Central memory CD8-positive, alpha-beta T cell (primary cell): ENCODE data around the gene PIGS.

ENCODE experiments used
- ATAC-seq: fragments of 150-1000 bp; cut with Tn5 transposase; replicated peaks from 2 replicates; pipeline ENCODE4 v1.10.0; 2022; ENCODE audit warnings: mild to moderate bottlenecking, moderate FRiP score, moderate number of reproducible peaks; ENCODE audit not compliant: poor library complexity, severe bottlenecking; ENCODE audit errors: extremely low read depth
- DNase-seq, 2 donors: peaks; one replicate each; pipeline ENCODE4 v3.0.0; 2021; ENCODE audit warnings: low spot score in 2 of 2
- H3K27ac Mint-ChIP-seq: one replicate; pipeline ENCODE4 v1.8.0; 2022; ENCODE audit warnings: low read depth, mild to moderate bottlenecking, moderate library complexity, mixed read lengths
- H3K27me3 Mint-ChIP-seq: one replicate; pipeline ENCODE4 v1.8.0; 2022; ENCODE audit warnings: mixed read lengths
- H3K36me3 Mint-ChIP-seq: one replicate; pipeline ENCODE4 v1.8.0; 2022; ENCODE audit warnings: mild to moderate bottlenecking, moderate library complexity, mixed read lengths; ENCODE audit not compliant: insufficient read depth
- H3K4me1 Mint-ChIP-seq: one replicate; pipeline ENCODE4 v1.8.0; 2022; ENCODE audit warnings: mixed read lengths
- H3K4me3 Mint-ChIP-seq: one replicate; pipeline ENCODE4 v1.8.0; 2022; ENCODE audit warnings: mild to moderate bottlenecking, moderate library complexity, mixed read lengths
- H3K9me3 Mint-ChIP-seq: one replicate; pipeline ENCODE4 v1.8.0; 2022; ENCODE audit warnings: mixed read lengths

PIGS gene

GRCh38 chr17:28518578-28518977 is 52.7 kb downstream of the PIGS start:
- no peaks in the 10 kb centered on the region for H3K36me3 Mint-ChIP-seq
- H3K27me3 Mint-ChIP-seq, result peaks cover 6% of the 10 kb centered on the region
- no peaks in the 10 kb centered on the region for H3K9me3 Mint-ChIP-seq
- DNase-seq, result no peak
- no peaks in the 10 kb centered on the region for H3K4me1 Mint-ChIP-seq
- no peak overlapping the region for H3K27ac Mint-ChIP-seq
- no peak for ATAC-seq
- H3K4me3 Mint-ChIP-seq, result no peak overlapping the region

- no peak overlapping the region for H3K4me3 Mint-ChIP-seq
- DNase-seq, result no peak
- H3K27me3 Mint-ChIP-seq, result peaks cover 10% of the 10 kb centered on the region
- H3K27ac Mint-ChIP-seq, result no peak overlapping the region
- no peaks in the 10 kb centered on the region for H3K9me3 Mint-ChIP-seq
- no peaks in the 10 kb centered on the region for H3K36me3 Mint-ChIP-seq
- H3K4me1 Mint-ChIP-seq, result no peaks in the 10 kb centered on the region
- ATAC-seq, result no peak
Measured at GRCh38 chr17:28518132-28518531, 53.2 kb downstream of the PIGS start.

- H3K27me3 Mint-ChIP-seq, result peaks cover 26% of the 10 kb centered on the region
- no peaks in the 10 kb centered on the region for H3K4me1 Mint-ChIP-seq
- no peak for ATAC-seq
- H3K9me3 Mint-ChIP-seq, result no peaks in the 10 kb centered on the region
- H3K4me3 Mint-ChIP-seq, result no peak overlapping the region
- no peak overlapping the region for H3K27ac Mint-ChIP-seq
- H3K36me3 Mint-ChIP-seq, result no peaks in the 10 kb centered on the region
- no peak for DNase-seq
Measured at GRCh38 chr17:28515518-28515917, 55.8 kb downstream of the PIGS start.

GRCh38 chr17:28514561-28515002 is 56.7 kb downstream of the PIGS start:
- Mint-ChIP-seq H3K36me3 (no peaks in the 10 kb centered on the region), H3K4me1 (no peaks in the 10 kb centered on the region), H3K27me3 (peaks cover 36% of the 10 kb centered on the region), H3K27ac (no peak overlapping the region), H3K4me3 (no peak overlapping the region), H3K9me3 (no peaks in the 10 kb centered on the region)
- DNase-seq (no peak), ATAC-seq (no peak)

- no peaks in the 10 kb centered on the region for H3K9me3 Mint-ChIP-seq
- H3K36me3 Mint-ChIP-seq, result no peaks in the 10 kb centered on the region
- no peaks in the 10 kb centered on the region for H3K4me1 Mint-ChIP-seq
- peaks cover 47% of the 10 kb centered on the region for H3K27me3 Mint-ChIP-seq
- no peak for DNase-seq
- no peak overlapping the region for H3K4me3 Mint-ChIP-seq
- ATAC-seq, result no peak
- no peak overlapping the region for H3K27ac Mint-ChIP-seq
Measured at GRCh38 chr17:28513476-28513875, 57.8 kb downstream of the PIGS start.

GRCh38 chr17:28511858-28512461 is 59.4 kb downstream of the PIGS start:
- Mint-ChIP-seq H3K36me3 (no peaks in the 10 kb centered on the region), H3K4me1 (no peaks in the 10 kb centered on the region), H3K27me3 (peaks cover 62% of the 10 kb centered on the region), H3K4me3 (no peak overlapping the region), H3K27ac (no peak overlapping the region), H3K9me3 (no peaks in the 10 kb centered on the region)
- no peak for ATAC-seq
- DNase-seq, result no peak

- Mint-ChIP-seq H3K36me3 (no peaks in the 10 kb centered on the region), H3K27ac (no peak overlapping the region), H3K4me1 (no peaks in the 10 kb centered on the region), H3K4me3 (no peak overlapping the region), H3K27me3 (peaks cover 81% of the 10 kb centered on the region), H3K9me3 (no peaks in the 10 kb centered on the region)
- DNase-seq (no peak), ATAC-seq (no peak)
Measured at GRCh38 chr17:28509789-28510188, 61.5 kb downstream of the PIGS start.

GRCh38 chr17:28508211-28508724 is 63.1 kb downstream of the PIGS start:
- DNase-seq (no peak), ATAC-seq (no peak)
- no peak overlapping the region for H3K27ac Mint-ChIP-seq
- no peak overlapping the region for H3K4me3 Mint-ChIP-seq
- H3K4me1 Mint-ChIP-seq, result no peaks in the 10 kb centered on the region
- H3K36me3 Mint-ChIP-seq, result no peaks in the 10 kb centered on the region
- peaks cover 77% of the 10 kb centered on the region for H3K27me3 Mint-ChIP-seq
- no peaks in the 10 kb centered on the region for H3K9me3 Mint-ChIP-seq

GRCh38 chr17:28507567-28508203 is 63.6 kb downstream of the PIGS start:
- ATAC-seq (no peak), DNase-seq (no peak)
- H3K4me1 Mint-ChIP-seq, result no peaks in the 10 kb centered on the region
- H3K9me3 Mint-ChIP-seq, result no peaks in the 10 kb centered on the region
- no peak overlapping the region for H3K4me3 Mint-ChIP-seq
- no peak overlapping the region for H3K27ac Mint-ChIP-seq
- H3K36me3 Mint-ChIP-seq, result no peaks in the 10 kb centered on the region
- peaks cover 71% of the 10 kb centered on the region for H3K27me3 Mint-ChIP-seq

- no peak for DNase-seq
- H3K4me1 Mint-ChIP-seq, result no peaks in the 10 kb centered on the region
- no peaks in the 10 kb centered on the region for H3K36me3 Mint-ChIP-seq
- no peak overlapping the region for H3K4me3 Mint-ChIP-seq
- peaks cover 65% of the 10 kb centered on the region for H3K27me3 Mint-ChIP-seq
- no peak for ATAC-seq
- no peaks in the 10 kb centered on the region for H3K9me3 Mint-ChIP-seq
- no peak overlapping the region for H3K27ac Mint-ChIP-seq
Measured at GRCh38 chr17:28506763-28507487, 64.4 kb downstream of the PIGS start.

- DNase-seq (no peak), ATAC-seq (no peak)
- H3K4me3 Mint-ChIP-seq, result no peak within 1 kb of the TSS
- peaks cover under 1% of the 10 kb centered on the region for H3K36me3 Mint-ChIP-seq
- H3K9me3 Mint-ChIP-seq, result no peaks in the 10 kb centered on the region
- no peak within 1 kb of the TSS for H3K27ac Mint-ChIP-seq
- H3K4me1 Mint-ChIP-seq, result no peaks in the 10 kb centered on the region
- H3K27me3 Mint-ChIP-seq, result peaks cover 65% of the 10 kb centered on the region
Measured at GRCh38 chr17:28505986-28506665, 65.2 kb downstream of the PIGS start, which contains the start of gene FOXN1. FOXN1 (plus strand) TSS chr17:28506348; CDS start chr17:28523970, 17,622 bp downstream.

- H3K27me3 Mint-ChIP-seq, result peaks cover 39% of the 10 kb centered on the region
- H3K27ac Mint-ChIP-seq, result no peak overlapping the region
- no peaks in the 10 kb centered on the region for H3K9me3 Mint-ChIP-seq
Measured at GRCh38 chr17:28503420-28503819, 67.9 kb downstream of the PIGS start.

More at GRCh38 chr17:28503420-28503819, 67.9 kb downstream of the PIGS start:
- peaks cover 2% of the 10 kb centered on the region for H3K36me3 Mint-ChIP-seq
- no peak overlapping the region for H3K4me3 Mint-ChIP-seq
- DNase-seq, result no peak
- no peak for ATAC-seq
- no peaks in the 10 kb centered on the region for H3K4me1 Mint-ChIP-seq
